ENCODE results near the gene VPS13A. TPM values are rescaled to one million over a fixed set of nuclear protein-coding genes. Genes with fewer than 3 reads are reported as not detected.

Gene VPS13A
- total and polyA plus RNA-seq, 9 of the 15 experiments (the other 6 are each of a cell fraction or from before 2014, with no cell fraction given): 5.6 to 29.9 (median 14.7) TPM

GRCh38 chr9:77276799-77277198 is 99.5 kb downstream of the VPS13A start (continued):
- TF ChIP-seq MAFF (IDR thresholded peaks at IDR 0.05; ENCODE audit: low read length): no peak

- Histone ChIP-seq H3K4me3 (no peak overlapping the region), H4K20me1 (replicated peaks; ENCODE audit: control insufficient read depth, insufficient read depth, low read length) (no peaks in the 10 kb centered on the region), H3K9ac (ENCODE audit: insufficient read depth in 1 of 2, low read depth in 2 of 2, low read length in 2 of 2) (no peak overlapping the region), H3K27me3 (ENCODE audit: control insufficient read depth in 2 of 2, insufficient read depth in 2 of 2, low read length in 2 of 2) (no peaks in the 10 kb centered on the region), H3K4me1 (replicated peaks in 1 of 2; ENCODE audit: control insufficient read depth in 2 of 2, insufficient read depth in 2 of 2, low read length in 2 of 2) (no peaks in the 10 kb centered on the region), H3K79me2 (ENCODE audit: control insufficient read depth, insufficient read depth, low read length) (no peaks in the 10 kb centered on the region), H3K9me1 (ENCODE audit: control insufficient read depth, insufficient read depth, low read length) (no peaks in the 10 kb centered on the region), H3K4me2 (ENCODE audit: insufficient read depth, low read length) (no peak overlapping the region), H2AFZ (ENCODE audit: low read depth, low read length) (no peak overlapping the region), H3K27ac (ENCODE audit: extremely low read depth, low read depth, low read length) (no peak overlapping the region), H3K36me3 (ENCODE audit: control insufficient read depth, insufficient read depth, low read length) (peaks cover 17% of the 10 kb centered on the region), H3K9me3 (replicated peaks; ENCODE audit: control insufficient read depth, insufficient read depth, low read depth, low read length) (no peaks in the 10 kb centered on the region)
- in situ Hi-C loops (cut with MboI): no loop called here
- POLR2A ChIA-PET: no interaction called here
- WGBS (ENCODE audit: insufficient coverage, low coverage, missing lambda C conversion rate): 72% methylated on average over 2 of the region's 3 CpGs
- intact Hi-C loops (cut with micrococcal nuclease): no loop called here
- CTCF ChIA-PET (ENCODE audit: low intra/inter-chr PET ratio): no interaction called here
- DNase-seq (ENCODE audit: extremely low read depth in 1 of 4, low spot score in 3 of 4) (no peak), FAIRE-seq (no peak), ATAC-seq (no peak)
- BruUV-seq (replicated peaks): no TSS peak
- no peak for TF ChIP-seq CCAR2 (IDR thresholded peaks at IDR 0.05; ENCODE audit: low read depth, low read length)
- no peak for TF ChIP-seq KAT7 (CRISPR knock-in tag; IDR thresholded peaks at IDR 0.05; ENCODE audit: borderline replicate concordance)
- no peak for TF ChIP-seq CHCHD3 (CRISPR knock-in tag; IDR thresholded peaks at IDR 0.05)
- no peak for TF ChIP-seq ZNF512 (tag; IDR thresholded peaks at IDR 0.05)
- TF ChIP-seq FOXP4 (CRISPR knock-in tag; IDR thresholded peaks at IDR 0.05; ENCODE audit: borderline replicate concordance): no peak
- TF ChIP-seq ZNF79 (CRISPR knock-in tag; IDR thresholded peaks at IDR 0.05; ENCODE audit: low read depth): no peak
- no peak for TF ChIP-seq RREB1 (CRISPR knock-in tag; IDR thresholded peaks at IDR 0.05)
Observed at GRCh38 chr9:77277719-77278118, 100.4 kb downstream of the VPS13A start.

Data from K562 (cell line).